GM18951 (cell line): ENCODE results near the gene PHOSPHO1.
"Not testable (repeated sequence)": the region's sequence is repeated elsewhere in the genome, so short reads cannot be mapped to it uniquely, and the experiment has no call there.

Experiments
- POLR2A ChIP-seq: IDR thresholded peaks from 4 replicates; pipeline ENCODE4 v1.6.1; 2011; ENCODE audit warnings: mild to moderate bottlenecking; ENCODE audit not compliant: insufficient read length, insufficient read depth; ENCODE audit errors: extremely low read depth
- in situ Hi-C: fragments of 300-500 bp; cut with MboI; formaldehyde crosslinking; loops from one replicate; pipeline ENCODE4 v1.12.0; 2022; ENCODE audit warnings: low sequenced_read_pairs, mixed read lengths, inconsistent platforms; ENCODE audit not compliant: unreplicated experiment

The PHOSPHO1 gene

DNA sequence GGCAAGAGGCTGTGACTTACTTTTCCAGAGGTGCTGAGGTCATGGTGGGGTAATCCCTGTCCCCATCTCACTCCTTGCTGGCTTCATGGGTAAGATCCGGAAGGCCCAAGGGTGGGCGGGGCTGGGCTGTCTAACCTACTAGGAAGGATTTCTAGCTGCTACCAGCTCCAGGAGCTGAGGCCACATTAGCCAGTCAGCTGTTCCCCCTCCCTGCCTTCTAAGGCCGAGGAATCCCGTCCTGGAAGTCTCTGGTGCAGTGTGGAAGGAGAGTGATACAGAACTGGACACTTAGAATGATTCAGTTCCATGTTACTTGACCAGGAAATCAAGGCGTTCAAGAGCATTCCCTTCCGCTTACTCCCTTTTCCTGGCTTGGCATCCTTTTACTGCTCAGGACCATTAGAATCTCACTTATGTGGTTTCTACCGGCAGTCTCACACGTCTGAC, 29.1 kb downstream of the PHOSPHO1 start:
- TF ChIP-seq POLR2A = no peak
- in situ Hi-C loops = no loop called here

DNA sequence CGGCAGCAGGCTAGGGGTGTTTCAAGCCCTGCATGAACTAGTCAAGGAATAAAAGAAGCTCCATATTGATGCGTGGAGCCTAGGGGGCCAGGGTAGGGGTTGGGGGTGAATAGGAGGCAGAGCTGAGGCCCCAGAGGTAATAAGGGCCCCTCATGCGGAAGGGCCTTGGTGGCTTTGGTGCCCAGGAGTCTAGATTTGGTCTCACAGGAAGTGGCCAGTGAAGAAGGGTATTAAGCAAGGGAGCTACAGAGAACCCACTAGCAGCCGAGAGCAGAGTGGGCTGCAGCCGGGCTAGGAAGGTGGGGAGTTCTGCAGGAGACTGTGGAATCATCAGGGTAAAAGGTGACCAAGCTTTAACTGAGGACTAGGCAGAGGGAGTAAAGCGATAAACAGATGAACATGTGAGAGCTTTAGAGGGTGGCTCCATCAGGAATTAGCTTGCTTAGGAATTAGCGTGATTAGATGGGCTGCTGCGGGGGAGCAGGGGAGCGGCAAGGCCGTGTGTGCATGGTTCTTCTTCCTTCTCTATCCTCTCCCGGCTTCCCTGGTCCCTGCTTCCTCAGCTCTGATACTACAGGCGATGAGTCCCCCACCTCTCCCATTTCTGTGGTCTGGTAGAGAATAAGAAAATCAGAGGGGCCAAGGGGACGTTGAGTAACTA, 30.0 kb downstream of the PHOSPHO1 start:
- no peak for TF ChIP-seq POLR2A
- in situ Hi-C loops = no loop called here

GRCh38 chr17:49198211-49198610, 32.4 kb downstream of the PHOSPHO1 start:
- no peak for TF ChIP-seq POLR2A
- in situ Hi-C loops = no loop called here

DNA sequence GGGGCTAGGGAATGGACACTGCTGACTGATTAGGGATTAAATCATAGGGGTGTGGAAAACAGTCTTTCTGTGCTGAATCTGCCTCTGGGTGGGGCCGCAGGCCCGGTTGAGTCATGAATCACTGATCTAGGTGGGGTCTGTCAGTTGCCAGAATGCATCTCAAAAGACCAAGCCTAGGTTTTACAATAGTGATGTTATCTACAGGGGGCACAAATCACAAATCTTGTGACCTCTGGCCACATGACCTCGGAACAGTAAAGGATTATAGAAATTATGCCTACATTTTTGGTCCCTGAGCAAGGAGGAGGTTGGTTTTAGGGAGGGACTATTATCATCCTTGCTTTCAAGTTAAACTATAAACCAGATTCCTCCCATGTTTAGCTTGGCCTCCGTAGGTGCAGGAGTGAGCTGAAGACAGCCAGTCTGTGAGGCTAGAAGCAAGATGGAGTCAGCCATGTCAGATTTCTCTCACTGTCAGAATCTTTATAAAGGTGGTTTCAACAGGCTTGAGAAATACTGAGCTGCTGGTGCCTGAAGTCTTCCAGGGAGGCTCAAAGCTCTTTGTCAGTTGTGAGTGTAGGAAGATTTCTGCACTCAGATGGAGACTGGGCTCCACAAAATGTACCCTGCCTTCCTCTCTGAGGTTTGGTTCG, 33.1 kb downstream of the PHOSPHO1 start:
- in situ Hi-C loops = no loop called here
- no peak for TF ChIP-seq POLR2A

DNA sequence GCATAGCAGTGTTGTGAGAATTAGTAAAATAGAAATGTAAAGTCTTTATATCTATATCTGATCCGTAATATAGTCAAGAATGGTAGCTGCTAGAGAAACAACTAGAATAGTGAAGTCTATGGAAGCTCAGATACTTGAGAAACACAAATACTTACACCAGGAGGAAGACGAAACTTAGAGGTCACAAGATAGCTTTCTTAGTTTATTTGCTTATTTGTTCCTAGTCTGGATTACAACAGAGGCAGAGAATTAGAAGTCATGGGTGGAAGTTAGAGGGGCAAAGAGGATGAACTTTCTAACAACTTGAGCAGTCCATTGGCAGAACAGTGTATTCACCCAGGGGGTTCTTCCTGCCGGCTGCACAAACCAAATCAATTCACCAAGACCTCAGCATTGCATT, 34.1 kb downstream of the PHOSPHO1 start:
- TF ChIP-seq POLR2A = no peak
- in situ Hi-C loops = no loop called here

GRCh38 chr17:49195751-49196150, 34.8 kb downstream of the PHOSPHO1 start:
- in situ Hi-C loops = no loop called here
- TF ChIP-seq POLR2A = no peak

DNA sequence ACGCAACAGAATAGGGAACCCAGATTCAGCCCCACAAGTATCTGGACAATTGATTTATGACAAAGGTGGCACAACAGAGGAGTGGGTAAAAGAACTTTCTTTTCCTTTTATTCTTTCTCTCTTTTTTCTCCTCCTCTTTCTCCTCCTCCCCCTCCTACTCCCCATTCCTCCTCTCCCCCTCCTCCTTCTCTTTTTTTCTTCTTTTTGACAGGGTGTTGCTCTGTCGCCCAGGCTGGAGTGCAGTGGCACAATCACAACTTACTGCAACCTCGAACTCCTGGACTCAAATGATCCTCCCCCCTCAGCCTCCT, 36.3 kb downstream of the PHOSPHO1 start:
- in situ Hi-C loops = no loop called here
- no peak for TF ChIP-seq POLR2A

GRCh38 chr17:49193513-49194296, 36.9 kb downstream of the PHOSPHO1 start:
- peak; percentile 53 for TF ChIP-seq POLR2A
- in situ Hi-C loops = no loop called here

GRCh38 chr17:49191917-49192741, 38.5 kb downstream of the PHOSPHO1 start:
- peak; percentile 49 for TF ChIP-seq POLR2A
- in situ Hi-C loops = no loop called here

GRCh38 chr17:49191409-49191916, 39.1 kb downstream of the PHOSPHO1 start:
- in situ Hi-C loops = no loop called here
- no peak for TF ChIP-seq POLR2A

- in situ Hi-C loops = no loop called here
- no peak for TF ChIP-seq POLR2A
Observed at GRCh38 chr17:49190932-49191331, 39.7 kb downstream of the PHOSPHO1 start.

- in situ Hi-C loops = no loop called here
- TF ChIP-seq POLR2A = no peak
Observed at GRCh38 chr17:49187301-49187700, 43.3 kb downstream of the PHOSPHO1 start.

GRCh38 chr17:49185381-49185780, 45.2 kb downstream of the PHOSPHO1 start:
- in situ Hi-C loops = not testable (repeated sequence)

DNA sequence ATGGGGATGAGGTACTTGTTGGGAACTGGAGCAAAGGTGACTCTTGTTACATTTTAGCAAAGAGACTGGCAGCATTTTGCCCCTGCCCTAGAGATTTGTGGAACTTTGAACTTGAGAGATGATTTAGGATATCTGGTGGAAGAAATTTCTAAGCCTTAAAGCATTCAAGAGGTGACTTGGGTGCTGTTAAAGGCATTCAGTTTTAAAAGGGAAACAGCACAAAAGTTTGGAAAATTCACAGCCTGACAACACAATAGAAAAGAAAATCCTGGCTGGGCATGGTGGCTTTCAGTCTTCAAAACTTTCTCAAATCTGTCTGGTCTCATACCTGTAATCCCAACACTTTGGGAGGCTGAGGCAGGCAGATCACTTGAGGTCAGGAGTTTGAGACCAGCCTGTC, 46.1 kb downstream of the PHOSPHO1 start:
- in situ Hi-C loops = not testable (repeated sequence)
